WTC11 (cell line): ENCODE results near the gene TENT5A.

Experiments used
- CREB1 ChIP-seq: sonication (generic); formaldehyde crosslinking; IDR thresholded peaks from 2 replicates; pipeline ENCODE4 v1.8.0; 2023; ENCODE audit warnings: mild to moderate bottlenecking, missing genetic modification reagents
- CREM ChIP-seq: sonication (generic); formaldehyde crosslinking; IDR thresholded peaks from 2 replicates; pipeline ENCODE4 v1.8.1; 2022; ENCODE audit warnings: mild to moderate bottlenecking, missing genetic modification reagents, moderate library complexity
- GABPB1 ChIP-seq: sonication (generic); formaldehyde crosslinking; IDR thresholded peaks from 2 replicates; pipeline ENCODE4 v1.8.1; 2023; ENCODE audit warnings: mild to moderate bottlenecking, missing genetic modification reagents
- JUN ChIP-seq: sonication (generic); formaldehyde crosslinking; IDR thresholded peaks from 2 replicates; pipeline ENCODE4 v1.8.0; 2023; ENCODE audit warnings: mild to moderate bottlenecking, missing genetic modification reagents
- SMAD3 ChIP-seq: sonication (generic); formaldehyde crosslinking; IDR thresholded peaks from 2 replicates; pipeline ENCODE4 v1.8.0; 2022; ENCODE audit warnings: missing genetic modification reagents, mild to moderate bottlenecking, borderline replicate concordance
- SOX15 ChIP-seq: fragments of 250-450 bp; sonication (Bioruptor Pico); IDR thresholded peaks from 2 replicates; pipeline ENCODE4 v1.9.0; 2021; ENCODE audit warnings: mild to moderate bottlenecking
- TEAD4 ChIP-seq: sonication (generic); formaldehyde crosslinking; IDR thresholded peaks from 2 replicates; pipeline ENCODE4 v1.8.0; 2022; ENCODE audit warnings: mild to moderate bottlenecking, missing genetic modification reagents
- ZNF121 ChIP-seq: sonication (generic); formaldehyde crosslinking; IDR thresholded peaks from 2 replicates; pipeline ENCODE4 v1.8.0; 2023; ENCODE audit warnings: missing genetic modification reagents
- TF ChIP-seq, protein P1 (sequence below): fragments of 200-600 bp; IDR thresholded peaks from 2 replicates; pipeline ENCODE4 v1.8.0; 2022; ENCODE audit warnings: antibody characterized with exemption
- TF ChIP-seq, protein P2 (sequence below): fragments of 250-450 bp; sonication (Bioruptor Pico); IDR thresholded peaks from 2 replicates; pipeline ENCODE4 v1.9.0; 2021; ENCODE audit warnings: moderate library complexity, mild to moderate bottlenecking, inconsistent platforms, borderline replicate concordance
- TF ChIP-seq, protein P3 (sequence below): sonication (generic); formaldehyde crosslinking; IDR thresholded peaks from 2 replicates; pipeline ENCODE4 v1.8.0; 2022; ENCODE audit warnings: mild to moderate bottlenecking, missing genetic modification reagents
- TF ChIP-seq, protein P4 (sequence below): sonication (generic); formaldehyde crosslinking; IDR thresholded peaks from 2 replicates; pipeline ENCODE4 v1.8.1; 2023; ENCODE audit warnings: mild to moderate bottlenecking, missing genetic modification reagents, moderate library complexity
- TF ChIP-seq, protein P5 (sequence below): sonication (generic); formaldehyde crosslinking; conservative IDR thresholded peaks from 2 replicates; pipeline ENCODE4 v1.8.1; 2022; ENCODE audit warnings: mild to moderate bottlenecking, missing genetic modification reagents

DNA sequence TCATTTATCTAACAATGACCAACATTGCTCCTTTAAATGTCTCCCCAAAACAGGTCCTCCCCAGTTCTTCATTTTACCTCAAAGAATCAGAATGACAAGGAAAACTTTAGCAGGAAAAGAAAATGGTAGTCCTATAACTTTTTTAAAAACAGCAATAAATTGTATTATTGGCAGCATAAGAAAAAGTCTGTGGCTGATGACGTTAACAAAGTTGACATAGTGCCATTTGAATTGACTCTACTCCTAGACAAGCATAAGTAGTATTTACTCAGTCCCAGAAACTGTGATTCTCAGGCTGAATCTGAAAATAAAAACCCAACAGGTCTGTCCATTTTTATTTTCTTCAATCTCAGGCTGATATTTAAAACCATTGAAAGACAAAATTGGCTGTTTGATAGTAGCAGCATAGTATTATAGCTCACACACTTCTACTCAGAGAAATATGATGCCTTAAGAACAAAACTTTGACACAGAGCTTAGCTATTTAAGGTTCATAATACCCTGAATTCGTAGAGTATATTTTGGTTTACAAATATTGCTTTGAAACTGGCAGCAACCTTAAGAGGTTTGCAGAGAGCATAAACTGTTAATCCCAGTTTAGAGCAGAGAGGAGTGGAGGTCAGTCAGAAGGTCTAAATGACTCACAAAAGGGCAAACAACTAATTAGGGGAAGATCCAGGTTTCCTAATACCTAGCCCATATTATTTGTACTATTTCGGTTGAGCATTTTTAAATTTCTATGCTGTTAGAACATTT lies 35.0 kb upstream of the TENT5A start:
- TF ChIP-seq, protein P1, sequence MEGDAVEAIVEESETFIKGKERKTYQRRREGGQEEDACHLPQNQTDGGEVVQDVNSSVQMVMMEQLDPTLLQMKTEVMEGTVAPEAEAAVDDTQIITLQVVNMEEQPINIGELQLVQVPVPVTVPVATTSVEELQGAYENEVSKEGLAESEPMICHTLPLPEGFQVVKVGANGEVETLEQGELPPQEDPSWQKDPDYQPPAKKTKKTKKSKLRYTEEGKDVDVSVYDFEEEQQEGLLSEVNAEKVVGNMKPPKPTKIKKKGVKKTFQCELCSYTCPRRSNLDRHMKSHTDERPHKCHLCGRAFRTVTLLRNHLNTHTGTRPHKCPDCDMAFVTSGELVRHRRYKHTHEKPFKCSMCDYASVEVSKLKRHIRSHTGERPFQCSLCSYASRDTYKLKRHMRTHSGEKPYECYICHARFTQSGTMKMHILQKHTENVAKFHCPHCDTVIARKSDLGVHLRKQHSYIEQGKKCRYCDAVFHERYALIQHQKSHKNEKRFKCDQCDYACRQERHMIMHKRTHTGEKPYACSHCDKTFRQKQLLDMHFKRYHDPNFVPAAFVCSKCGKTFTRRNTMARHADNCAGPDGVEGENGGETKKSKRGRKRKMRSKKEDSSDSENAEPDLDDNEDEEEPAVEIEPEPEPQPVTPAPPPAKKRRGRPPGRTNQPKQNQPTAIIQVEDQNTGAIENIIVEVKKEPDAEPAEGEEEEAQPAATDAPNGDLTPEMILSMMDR, result no peak
- TF ChIP-seq, protein P2, sequence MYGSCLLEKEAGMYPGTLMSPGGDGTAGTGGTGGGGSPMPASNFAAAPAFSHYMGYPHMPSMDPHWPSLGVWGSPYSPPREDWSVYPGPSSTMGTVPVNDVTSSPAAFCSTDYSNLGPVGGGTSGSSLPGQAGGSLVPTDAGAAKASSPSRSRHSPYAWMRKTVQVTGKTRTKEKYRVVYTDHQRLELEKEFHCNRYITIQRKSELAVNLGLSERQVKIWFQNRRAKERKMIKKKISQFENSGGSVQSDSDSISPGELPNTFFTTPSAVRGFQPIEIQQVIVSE (CRISPR knock-in tag), result no peak
- TF ChIP-seq SOX15 (CRISPR knock-in tag), result no peak
- TF ChIP-seq, protein P3, sequence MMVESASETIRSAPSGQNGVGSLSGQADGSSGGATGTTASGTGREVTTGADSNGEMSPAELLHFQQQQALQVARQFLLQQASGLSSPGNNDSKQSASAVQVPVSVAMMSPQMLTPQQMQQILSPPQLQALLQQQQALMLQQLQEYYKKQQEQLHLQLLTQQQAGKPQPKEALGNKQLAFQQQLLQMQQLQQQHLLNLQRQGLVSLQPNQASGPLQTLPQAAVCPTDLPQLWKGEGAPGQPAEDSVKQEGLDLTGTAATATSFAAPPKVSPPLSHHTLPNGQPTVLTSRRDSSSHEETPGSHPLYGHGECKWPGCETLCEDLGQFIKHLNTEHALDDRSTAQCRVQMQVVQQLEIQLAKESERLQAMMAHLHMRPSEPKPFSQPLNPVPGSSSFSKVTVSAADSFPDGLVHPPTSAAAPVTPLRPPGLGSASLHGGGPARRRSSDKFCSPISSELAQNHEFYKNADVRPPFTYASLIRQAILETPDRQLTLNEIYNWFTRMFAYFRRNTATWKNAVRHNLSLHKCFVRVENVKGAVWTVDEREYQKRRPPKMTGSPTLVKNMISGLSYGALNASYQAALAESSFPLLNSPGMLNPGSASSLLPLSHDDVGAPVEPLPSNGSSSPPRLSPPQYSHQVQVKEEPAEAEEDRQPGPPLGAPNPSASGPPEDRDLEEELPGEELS (CRISPR knock-in tag), result no peak
- no peak for TF ChIP-seq CREB1
- no peak for TF ChIP-seq CREM (CRISPR knock-in tag)
- TF ChIP-seq, protein P4, sequence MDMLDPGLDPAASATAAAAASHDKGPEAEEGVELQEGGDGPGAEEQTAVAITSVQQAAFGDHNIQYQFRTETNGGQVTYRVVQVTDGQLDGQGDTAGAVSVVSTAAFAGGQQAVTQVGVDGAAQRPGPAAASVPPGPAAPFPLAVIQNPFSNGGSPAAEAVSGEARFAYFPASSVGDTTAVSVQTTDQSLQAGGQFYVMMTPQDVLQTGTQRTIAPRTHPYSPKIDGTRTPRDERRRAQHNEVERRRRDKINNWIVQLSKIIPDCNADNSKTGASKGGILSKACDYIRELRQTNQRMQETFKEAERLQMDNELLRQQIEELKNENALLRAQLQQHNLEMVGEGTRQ, result no peak
- TF ChIP-seq, protein P5, sequence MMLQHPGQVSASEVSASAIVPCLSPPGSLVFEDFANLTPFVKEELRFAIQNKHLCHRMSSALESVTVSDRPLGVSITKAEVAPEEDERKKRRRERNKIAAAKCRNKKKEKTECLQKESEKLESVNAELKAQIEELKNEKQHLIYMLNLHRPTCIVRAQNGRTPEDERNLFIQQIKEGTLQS (CRISPR knock-in tag), result no peak
- TF ChIP-seq ZNF121 (CRISPR knock-in tag), result no peak
- no peak for TF ChIP-seq TEAD4
- no peak for TF ChIP-seq JUN (CRISPR knock-in tag)
- TF ChIP-seq SMAD3 (CRISPR knock-in tag), result no peak
- TF ChIP-seq GABPB1, result no peak
